GM12864 (cell line): ENCODE results near the gene RHBDD2.
"Not testable (repeated sequence)": the region's sequence is repeated elsewhere in the genome, so short reads cannot be mapped to it uniquely, and the experiment has no call there.

Experiments
- DNase-seq: peaks from one replicate; pipeline ENCODE4 v3.0.0-alpha.2; 2011; ENCODE audit warnings: low read depth
- H3K4me3 ChIP-seq: 2 replicates; pipeline ENCODE4 v1.5.1; 2011; ENCODE audit warnings: mild to moderate bottlenecking, low read depth, low read length, control low read depth
- TF ChIP-seq, protein P1 (sequence below): IDR thresholded peaks from 2 replicates; pipeline ENCODE4 v1.5.1; 2011; ENCODE audit warnings: low read depth, mild to moderate bottlenecking, moderate library complexity, low read length, control low read depth, inconsistent platforms; ENCODE audit errors: missing control alignments

The RHBDD2 gene

DNA sequence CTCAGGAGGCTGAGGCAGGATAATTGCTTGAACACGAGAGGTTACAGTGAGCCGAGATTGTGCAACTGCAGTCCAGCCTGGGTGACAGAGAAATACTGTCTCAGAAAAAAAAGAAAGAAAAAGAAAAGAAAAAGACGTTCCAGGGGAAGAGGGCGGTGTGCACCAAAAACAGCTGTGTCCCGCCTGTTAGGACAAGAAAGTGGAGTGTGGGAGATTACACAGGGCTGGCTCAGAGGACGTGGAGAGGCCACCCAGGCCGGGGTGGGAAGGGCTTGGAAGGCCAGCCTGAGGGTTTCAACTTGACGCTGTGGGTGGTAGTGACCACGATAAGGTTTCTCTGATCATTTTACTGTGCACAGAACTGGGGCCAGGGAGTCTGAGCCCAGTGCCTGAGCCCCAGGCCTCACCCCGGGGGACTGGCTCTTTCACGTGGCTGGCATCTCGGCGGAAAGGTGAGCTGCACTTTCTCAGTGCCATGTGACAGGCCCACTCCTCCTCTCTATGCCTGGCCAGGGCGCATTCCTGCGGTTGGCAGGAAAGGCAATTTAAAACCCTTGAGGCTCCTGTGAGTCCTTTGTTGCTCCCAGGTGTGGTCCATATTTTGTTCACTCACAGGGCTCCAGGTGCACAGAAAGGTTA lies 13.9 kb downstream of the RHBDD2 start:
- TF ChIP-seq, protein P1, sequence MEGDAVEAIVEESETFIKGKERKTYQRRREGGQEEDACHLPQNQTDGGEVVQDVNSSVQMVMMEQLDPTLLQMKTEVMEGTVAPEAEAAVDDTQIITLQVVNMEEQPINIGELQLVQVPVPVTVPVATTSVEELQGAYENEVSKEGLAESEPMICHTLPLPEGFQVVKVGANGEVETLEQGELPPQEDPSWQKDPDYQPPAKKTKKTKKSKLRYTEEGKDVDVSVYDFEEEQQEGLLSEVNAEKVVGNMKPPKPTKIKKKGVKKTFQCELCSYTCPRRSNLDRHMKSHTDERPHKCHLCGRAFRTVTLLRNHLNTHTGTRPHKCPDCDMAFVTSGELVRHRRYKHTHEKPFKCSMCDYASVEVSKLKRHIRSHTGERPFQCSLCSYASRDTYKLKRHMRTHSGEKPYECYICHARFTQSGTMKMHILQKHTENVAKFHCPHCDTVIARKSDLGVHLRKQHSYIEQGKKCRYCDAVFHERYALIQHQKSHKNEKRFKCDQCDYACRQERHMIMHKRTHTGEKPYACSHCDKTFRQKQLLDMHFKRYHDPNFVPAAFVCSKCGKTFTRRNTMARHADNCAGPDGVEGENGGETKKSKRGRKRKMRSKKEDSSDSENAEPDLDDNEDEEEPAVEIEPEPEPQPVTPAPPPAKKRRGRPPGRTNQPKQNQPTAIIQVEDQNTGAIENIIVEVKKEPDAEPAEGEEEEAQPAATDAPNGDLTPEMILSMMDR, result no peak
- DNase-seq, result no peak
- no peak overlapping the region for H3K4me3 ChIP-seq

DNA sequence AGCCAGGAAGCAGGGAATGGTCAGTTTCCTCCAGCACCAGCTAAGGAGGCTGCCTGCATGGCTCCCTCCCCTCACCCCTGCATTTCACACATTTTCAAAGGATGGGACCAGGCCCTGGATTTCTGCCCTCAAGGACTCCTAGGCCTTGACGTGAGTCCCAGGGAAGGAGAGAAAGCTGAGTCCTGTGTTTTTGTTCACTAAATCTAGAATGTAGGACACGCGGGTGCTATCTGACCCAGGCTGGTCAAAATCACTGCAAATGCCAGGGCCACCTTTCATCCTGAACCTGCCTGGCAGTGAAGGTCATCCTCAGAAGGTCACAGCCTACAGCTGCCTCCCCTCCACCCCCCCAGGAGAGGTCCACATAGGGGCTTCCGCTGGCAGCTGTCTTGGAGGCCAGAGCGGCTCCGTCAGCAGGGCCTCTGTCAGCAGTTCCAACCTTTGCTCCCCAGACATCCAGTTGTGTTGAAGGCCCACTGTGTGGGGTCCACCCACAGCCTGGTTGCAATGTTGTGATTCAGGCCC lies 18.0 kb downstream of the RHBDD2 start:
- DNase-seq, result no peak
- no peak overlapping the region for H3K4me3 ChIP-seq
- TF ChIP-seq, protein P1, result no peak

DNA sequence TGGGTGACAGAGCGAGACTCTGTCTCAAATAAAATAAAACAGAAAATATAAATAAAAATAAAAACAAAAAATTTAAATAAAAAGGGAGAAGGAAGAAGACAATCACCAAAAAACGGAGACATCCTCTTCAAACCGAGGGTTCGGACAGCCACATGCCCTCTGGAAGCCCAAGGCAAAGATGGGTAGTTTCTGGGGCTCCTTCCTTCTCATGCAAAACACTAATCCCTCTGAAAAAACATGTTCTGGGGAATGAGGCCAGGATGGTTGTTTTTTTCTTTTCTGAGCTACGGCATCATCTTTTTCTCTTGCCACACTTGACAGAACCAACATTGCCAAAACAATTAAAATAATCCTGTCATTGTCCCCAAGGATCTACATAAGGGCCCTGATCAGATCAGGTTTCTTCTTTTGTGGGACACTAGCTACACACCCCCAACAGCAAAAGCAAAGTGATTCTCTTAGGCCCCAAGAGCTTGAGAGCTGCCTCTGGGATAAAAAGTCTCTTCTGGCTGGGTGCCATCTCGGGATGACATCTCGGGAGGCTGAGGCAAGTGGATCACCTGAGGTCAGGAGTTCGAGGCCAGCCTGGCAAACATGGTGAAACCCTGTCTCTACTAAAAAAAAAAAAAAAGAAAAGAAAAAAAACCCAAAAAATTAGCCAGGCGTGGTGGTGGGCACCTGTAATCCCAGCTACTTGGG lies 21.9 kb downstream of the RHBDD2 start:
- no peak for DNase-seq
- no peak overlapping the region for H3K4me3 ChIP-seq
- TF ChIP-seq, protein P1, result no peak

DNA sequence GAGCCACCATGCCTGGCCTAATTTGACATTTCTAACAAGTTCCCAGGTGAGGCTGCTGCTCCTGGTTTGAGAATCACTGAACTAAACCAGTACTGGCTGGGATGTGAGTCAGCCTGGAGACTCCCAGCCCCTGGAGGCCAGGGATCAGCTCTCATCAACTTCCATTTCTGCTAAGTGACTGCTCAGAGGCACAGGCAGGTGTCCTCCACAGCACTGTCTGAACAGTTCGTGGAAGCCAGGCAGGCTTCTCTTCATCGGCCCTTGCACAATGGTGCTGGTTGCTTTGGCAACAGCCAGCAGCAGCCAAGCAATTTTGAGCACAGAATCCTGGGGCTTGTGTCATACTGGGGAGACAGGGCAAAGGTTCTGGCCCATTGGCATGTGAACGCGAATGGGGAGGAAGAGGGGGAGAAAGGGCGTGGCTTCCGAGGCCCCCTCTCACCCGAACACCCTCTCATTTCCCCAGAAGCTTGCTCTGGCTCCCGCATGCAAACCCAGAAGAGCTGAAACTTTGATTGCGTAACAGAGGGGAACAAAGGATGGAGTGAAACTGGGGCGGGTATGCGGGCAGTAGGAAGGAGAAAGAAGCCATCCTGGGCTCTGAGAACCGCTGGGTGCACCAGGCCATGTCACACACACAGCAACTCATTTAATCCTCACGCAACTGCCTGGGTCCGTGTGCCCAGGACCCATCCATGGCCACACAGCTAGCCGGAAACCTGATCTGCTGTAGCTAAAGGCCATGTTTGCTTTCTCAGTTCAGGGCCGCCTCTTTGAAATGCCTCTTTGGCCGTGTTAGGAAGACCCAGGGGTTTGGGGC lies 27.2 kb downstream of the RHBDD2 start:
- no peak overlapping the region for H3K4me3 ChIP-seq
- TF ChIP-seq, protein P1, result no peak
- DNase-seq, result no peak

DNA sequence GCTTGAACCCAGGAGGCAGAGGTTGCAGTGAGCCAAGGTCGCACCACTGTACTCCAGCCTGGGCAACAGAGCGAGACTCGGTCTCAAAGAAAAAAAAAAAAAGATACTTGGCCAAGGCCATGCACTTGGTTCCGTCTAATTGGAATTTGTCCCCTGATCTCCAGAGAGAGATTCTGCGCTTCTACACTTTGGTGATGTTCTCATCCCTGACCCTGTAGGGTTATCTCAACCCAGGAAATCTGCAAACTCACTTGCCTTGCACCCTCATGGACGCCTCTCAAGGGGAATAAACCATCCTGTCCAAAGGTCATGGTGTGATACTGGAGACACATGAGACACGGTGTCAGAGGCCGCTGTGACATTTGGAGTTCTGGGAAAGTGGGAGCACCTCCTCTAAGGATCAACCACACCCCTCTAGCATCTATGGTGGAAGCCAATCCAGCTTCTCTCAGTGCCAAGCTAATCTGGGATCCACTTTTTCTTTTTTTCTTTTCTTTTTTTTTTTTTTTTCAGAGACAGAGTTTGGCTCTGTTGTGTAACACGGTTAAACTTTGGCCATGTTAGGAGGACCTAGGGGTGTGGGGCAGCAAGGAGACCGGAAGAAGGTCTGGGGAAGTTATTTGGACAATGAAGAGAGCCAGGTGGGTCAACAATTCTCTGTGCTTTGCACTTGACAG lies 28.3 kb downstream of the RHBDD2 start:
- DNase-seq, result no peak
- H3K4me3 ChIP-seq, result no peak overlapping the region
- TF ChIP-seq, protein P1, result no peak

DNA sequence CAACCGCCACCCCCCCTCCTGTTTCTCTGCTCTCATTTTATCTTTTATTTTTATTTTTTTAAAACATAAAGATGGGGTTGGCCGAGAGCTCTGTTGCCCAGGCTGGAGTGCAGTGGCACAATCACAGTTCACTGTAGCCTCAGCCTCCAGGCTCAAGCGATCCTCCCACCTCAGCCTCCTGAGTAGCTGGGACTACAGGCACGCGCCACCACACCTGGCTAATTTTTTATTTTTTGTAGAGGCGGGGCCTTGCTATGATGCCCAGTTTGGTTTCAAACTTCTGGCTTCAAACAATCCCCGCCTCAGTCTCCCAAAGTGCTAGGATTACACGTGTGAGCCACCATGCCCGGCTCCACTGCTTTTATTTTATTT lies 28.8 kb downstream of the RHBDD2 start:
- H3K4me3 ChIP-seq, DNase-seq: not testable (repeated sequence)
